HCT116 (cell line): ENCODE results near the gene PPTC7. TPM values are rescaled to one million over a fixed set of nuclear protein-coding genes. Genes with fewer than 3 reads are reported as not detected.
A peak's percentile ranks its signal among the peaks of the same experiment; 100 is the strongest.

Experiments used
- ATAC-seq: fragments of 200-7000 bp; cut with Tn5 transposase; 2 replicates; pipeline ENCODE4 v1.9.1; 2020; ENCODE audit warnings: mild to moderate bottlenecking, moderate library complexity
- BruUV-seq: library from RNA; stranded (reverse); fragments of 400-500 nt; replicated peaks from 2 replicates; lab custom pipeline; 2021; lab: Mats Ljungman, UMichigan
- CTCF ChIA-PET: fragments of 300-600 bp; sonication (Branson Sonifier 250); formaldehyde crosslinking; loops from one replicate; lab custom pipeline; 2021; ENCODE audit warnings: antibody characterized with exemption; lab: Charles Lee
- POLR2A ChIA-PET: fragments of 300-600, 350-600 bp; sonication (Branson Sonifier 250); formaldehyde crosslinking; loops from one replicate; lab custom pipeline; 2021; ENCODE audit warnings: antibody characterized with exemption; lab: Charles Lee
- RAD21 ChIA-PET, 2 experiments: fragments of 300-600 bp; sonication (Branson Sonifier 250); formaldehyde crosslinking; loops; one replicate each; lab custom pipeline; 2023; ENCODE audit warnings: low total read pairs in 2 of 2; ENCODE audit not compliant: uncharacterized antibody in 2 of 2, unreplicated experiment in 2 of 2, low non-redundant PET in 1 of 2; lab: Charles Lee
- DNase-seq: peaks from one replicate; pipeline ENCODE4 v3.0.0-alpha.2; 2010; ENCODE audit warnings: low read depth, low spot score
- H2AFZ ChIP-seq: fragments of 200-600 bp; shearing (Covaris generic), sonication (generic); 2 replicates; pipeline ENCODE4 v1.6.1; 2017; ENCODE audit warnings: low read depth, mixed run types, mixed read lengths, antibody characterized with exemption, low read length; ENCODE audit not compliant: poor library complexity, severe bottlenecking
- H3K27ac ChIP-seq: 2 replicates; pipeline ENCODE4 v1.5.1; 2012; ENCODE audit warnings: low read depth, low read length
- H3K27me3 ChIP-seq: fragments of 200-600 bp; sonication (generic); 2 replicates; pipeline ENCODE4 v1.6.1; 2016; ENCODE audit warnings: mixed run types, low read length, mixed read lengths; ENCODE audit not compliant: insufficient read depth
- H3K36me3 ChIP-seq, 2 experiments: fragments of 200-500 bp in 1 of 2; fragments of 200-600 bp in 1 of 2; sonication (Bioruptor generic) in 1 of 2; sonication (generic) in 1 of 2; 2 replicates each; pipeline versions ENCODE4 v1.5.1 to v1.6.1; 2014 to 2016; ENCODE audit warnings: low read length in 2 of 2, inconsistent platforms in 1 of 2, mixed read lengths in 1 of 2, mixed run types in 1 of 2; ENCODE audit not compliant: insufficient read depth in 2 of 2, control insufficient read depth in 1 of 2
- H3K4me1 ChIP-seq, 2 experiments: fragments of 200-600 bp in 1 of 2; sonication (generic) in 1 of 2; 2 replicates each; pipeline versions ENCODE4 v1.5.1 to v1.6.1; 2012 to 2017; ENCODE audit warnings: low read length in 2 of 2, inconsistent platforms in 1 of 2, mild to moderate bottlenecking in 1 of 2, mixed read lengths in 1 of 2, mixed run types in 1 of 2, moderate library complexity in 1 of 2; ENCODE audit not compliant: insufficient read depth in 2 of 2, control insufficient read depth in 1 of 2
- H3K4me2 ChIP-seq: fragments of 200-600 bp; sonication (generic); 2 replicates; pipeline ENCODE4 v1.6.1; 2017; ENCODE audit warnings: mixed run types, low read length, mixed read lengths
- H3K4me3 ChIP-seq, 2 experiments: fragments of 200-600 bp in 1 of 2; sonication (generic) in 1 of 2; replicated peaks in 1 of 2; 2 replicates each; pipeline ENCODE4 v1.5.1; 2011 to 2016; ENCODE audit warnings: low read length in 2 of 2, control low read depth in 1 of 2, low read depth in 1 of 2, mild to moderate bottlenecking in 1 of 2, mixed read lengths in 1 of 2, mixed run types in 1 of 2
- H3K79me2 ChIP-seq: fragments of 200-600 bp; sonication (generic); 2 replicates; pipeline ENCODE4 v1.6.1; 2017; ENCODE audit warnings: mild to moderate bottlenecking, mixed run types, low read length, moderate library complexity, mixed read lengths; ENCODE audit not compliant: insufficient read depth
- H3K9ac ChIP-seq: fragments of 200-600 bp; sonication (generic); 2 replicates; pipeline ENCODE4 v1.6.1; 2016; ENCODE audit warnings: low read length, mixed read lengths
- H3K9me2 ChIP-seq: fragments of 200-600 bp; sonication (generic), shearing (Covaris generic); 2 replicates; pipeline ENCODE4 v1.6.1; 2017; ENCODE audit warnings: mixed run types, mild to moderate bottlenecking, moderate library complexity; ENCODE audit not compliant: insufficient read depth
- H3K9me3 ChIP-seq, 2 experiments: fragments of 200-500 bp in 1 of 2; fragments of 200-600 bp in 1 of 2; sonication (Bioruptor generic) in 1 of 2; sonication (generic) in 1 of 2; 2 replicates each; pipeline ENCODE4 v1.6.1; 2014 to 2017; ENCODE audit warnings: low read length in 2 of 2, mixed read lengths in 2 of 2, inconsistent platforms in 1 of 2, low read depth in 1 of 2, mild to moderate bottlenecking in 1 of 2, mixed run types in 1 of 2, moderate library complexity in 1 of 2; ENCODE audit not compliant: control insufficient read depth in 1 of 2, insufficient read depth in 1 of 2
- H4K20me1 ChIP-seq: fragments of 200-600 bp; sonication (generic), shearing (Covaris generic); 2 replicates; pipeline ENCODE4 v1.6.1; 2017; ENCODE audit warnings: mixed run types, mild to moderate bottlenecking, moderate library complexity; ENCODE audit not compliant: insufficient read depth
- CBX3 ChIP-seq: IDR thresholded peaks from 2 replicates; pipeline ENCODE4 v1.6.1; 2012; ENCODE audit warnings: low read depth
- EGR1 ChIP-seq: IDR thresholded peaks from 2 replicates; pipeline ENCODE4 v1.6.1; 2012; ENCODE audit warnings: low read depth
- EZH2phosphoT487 ChIP-seq: fragments of 200-600 bp; IDR thresholded peaks from 2 replicates; pipeline ENCODE4 v1.6.1; 2018; ENCODE audit warnings: antibody characterized with exemption, borderline replicate concordance
- POLR2AphosphoS5 ChIP-seq: IDR thresholded peaks from 2 replicates; pipeline ENCODE4 v1.6.1; 2011; ENCODE audit warnings: mild to moderate bottlenecking, low read depth, low read length, moderate library complexity
- RAD21 ChIP-seq: IDR thresholded peaks from 2 replicates; pipeline ENCODE4 v1.6.1; 2012; ENCODE audit warnings: low read depth, mild to moderate bottlenecking
- SRF ChIP-seq: IDR thresholded peaks from 2 replicates; pipeline ENCODE4 v1.6.1; 2012; ENCODE audit warnings: low read depth
- YY1 ChIP-seq: IDR thresholded peaks from 2 replicates; pipeline ENCODE4 v1.6.1; 2011; ENCODE audit warnings: low read length, low read depth, moderate library complexity, mild to moderate bottlenecking; ENCODE audit not compliant: insufficient replicate concordance; ENCODE audit errors: extremely low read depth
- ZFX ChIP-seq: fragments of 450-650 bp; IDR thresholded peaks from 2 replicates; pipeline ENCODE4 v1.6.1; 2017
- ZNF274 ChIP-seq: fragments of 200-500 bp; sonication (Bioruptor generic); IDR thresholded peaks from 2 replicates; pipeline ENCODE4 v1.6.1; 2014; ENCODE audit warnings: mild to moderate bottlenecking, low read depth, low read length, inconsistent platforms
- intact Hi-C: fragments of 100-400 bp; cut with micrococcal nuclease; formaldehyde crosslinking; loops from 2 replicates; pipeline ENCODE4 v1.10.0; 2022
- total RNA-seq: library from RNA; stranded (reverse); gene quantifications from one replicate; pipeline ENCODE4 v1.2.1, GENCODE V29; 2021; ENCODE audit not compliant: unreplicated experiment
- TF ChIP-seq, protein P1 (sequence below): IDR thresholded peaks from 2 replicates; pipeline ENCODE4 v1.6.1; 2011; ENCODE audit warnings: mild to moderate bottlenecking, low read length, moderate library complexity; ENCODE audit not compliant: insufficient replicate concordance; ENCODE audit errors: extremely low read depth
- TF ChIP-seq, protein P2 (sequence below): IDR thresholded peaks from 2 replicates; pipeline ENCODE4 v1.6.1; 2012
- TF ChIP-seq, protein P3 (sequence below), 3 experiments: fragments of 200-600 bp in 1 of 3; sonication (generic) in 1 of 3; IDR thresholded peaks in 2 of 3; conservative IDR thresholded peaks in 1 of 3; 2 replicates each; pipeline ENCODE4 v1.5.1; 2012 to 2017; ENCODE audit warnings: low read depth in 2 of 3, low read length in 2 of 3, antibody characterized with exemption in 1 of 3, borderline replicate concordance in 1 of 3, control low read depth in 1 of 3, mild to moderate bottlenecking in 1 of 3, mixed read lengths in 1 of 3, mixed run types in 1 of 3, moderate library complexity in 1 of 3; ENCODE audit not compliant: insufficient read depth in 1 of 3
- TF ChIP-seq, protein P4 (sequence below): IDR thresholded peaks from 2 replicates; pipeline ENCODE4 v1.6.1; 2012

Gene PPTC7
- total RNA-seq, 1 experiment from 2014 or later: 25.2 TPM

DNA sequence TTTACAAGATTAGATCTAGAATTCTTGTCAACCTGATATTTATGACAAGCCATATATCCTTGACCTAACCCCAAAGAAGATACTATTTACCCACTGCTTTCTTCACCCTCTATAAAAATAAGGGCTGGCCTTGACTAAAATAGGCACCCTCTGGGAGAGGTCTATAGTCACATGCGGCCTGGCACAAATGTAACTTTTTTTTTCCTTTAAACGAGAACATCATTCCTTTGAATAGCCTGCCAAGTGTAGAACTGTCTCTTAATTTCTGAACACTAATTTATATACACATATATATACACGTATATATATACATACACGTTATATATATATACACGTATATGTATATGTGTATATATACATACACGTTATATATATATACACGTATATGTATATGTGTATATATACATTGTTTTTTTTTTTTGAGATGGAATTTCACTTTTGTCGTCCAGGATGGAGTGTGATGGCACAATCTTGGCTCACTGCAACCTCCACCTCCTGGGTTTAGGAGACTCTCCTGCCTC, 18.6 kb downstream of the PPTC7 start:
- intact Hi-C loops: no loop called here
- no peaks in the 10 kb centered on the region for H3K27me3 ChIP-seq
- peaks cover 0 to 3% of the 10 kb centered on the region in 2 experiments; a peak in 1 of 4 replicates for H3K36me3 ChIP-seq
- POLR2A ChIA-PET: interaction anchor here (0.6 kb wide), 1 partner anchor 131 kb away, joined by 4 read pairs; no protein-coding TSS in a partner anchor
- peaks cover 0 to 4% of the 10 kb centered on the region in 2 experiments; a peak in 1 of 4 replicates for H3K9me3 ChIP-seq
- H3K4me1 ChIP-seq: peaks cover 2 to 38% of the 10 kb centered on the region in 2 experiments; a peak in 2 of 4 replicates
- RAD21 ChIA-PET: no interaction called here
- H3K9ac ChIP-seq: no peak overlapping the region
- H3K27ac ChIP-seq: no peak overlapping the region
- no peak for ATAC-seq
- peaks cover 11% of the 10 kb centered on the region; the same call in 1 of the 2 replicates for H4K20me1 ChIP-seq
- H3K79me2 ChIP-seq: peaks cover 99% of the 10 kb centered on the region
- BruUV-seq: no TSS peak
- no peak overlapping the region for H2AFZ ChIP-seq
- H3K9me2 ChIP-seq: no peaks in the 10 kb centered on the region
- no peak for TF ChIP-seq CBX3
- TF ChIP-seq RAD21: no peak
- TF ChIP-seq, protein P1, sequence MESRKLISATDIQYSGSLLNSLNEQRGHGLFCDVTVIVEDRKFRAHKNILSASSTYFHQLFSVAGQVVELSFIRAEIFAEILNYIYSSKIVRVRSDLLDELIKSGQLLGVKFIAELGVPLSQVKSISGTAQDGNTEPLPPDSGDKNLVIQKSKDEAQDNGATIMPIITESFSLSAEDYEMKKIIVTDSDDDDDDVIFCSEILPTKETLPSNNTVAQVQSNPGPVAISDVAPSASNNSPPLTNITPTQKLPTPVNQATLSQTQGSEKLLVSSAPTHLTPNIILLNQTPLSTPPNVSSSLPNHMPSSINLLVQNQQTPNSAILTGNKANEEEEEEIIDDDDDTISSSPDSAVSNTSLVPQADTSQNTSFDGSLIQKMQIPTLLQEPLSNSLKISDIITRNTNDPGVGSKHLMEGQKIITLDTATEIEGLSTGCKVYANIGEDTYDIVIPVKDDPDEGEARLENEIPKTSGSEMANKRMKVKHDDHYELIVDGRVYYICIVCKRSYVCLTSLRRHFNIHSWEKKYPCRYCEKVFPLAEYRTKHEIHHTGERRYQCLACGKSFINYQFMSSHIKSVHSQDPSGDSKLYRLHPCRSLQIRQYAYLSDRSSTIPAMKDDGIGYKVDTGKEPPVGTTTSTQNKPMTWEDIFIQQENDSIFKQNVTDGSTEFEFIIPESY: no peak
- no peak for TF ChIP-seq ZNF274
- TF ChIP-seq, protein P2, sequence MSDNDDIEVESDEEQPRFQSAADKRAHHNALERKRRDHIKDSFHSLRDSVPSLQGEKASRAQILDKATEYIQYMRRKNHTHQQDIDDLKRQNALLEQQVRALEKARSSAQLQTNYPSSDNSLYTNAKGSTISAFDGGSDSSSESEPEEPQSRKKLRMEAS: no peak
- TF ChIP-seq POLR2AphosphoS5: no peak
- TF ChIP-seq SRF: no peak
- TF ChIP-seq, protein P3, sequence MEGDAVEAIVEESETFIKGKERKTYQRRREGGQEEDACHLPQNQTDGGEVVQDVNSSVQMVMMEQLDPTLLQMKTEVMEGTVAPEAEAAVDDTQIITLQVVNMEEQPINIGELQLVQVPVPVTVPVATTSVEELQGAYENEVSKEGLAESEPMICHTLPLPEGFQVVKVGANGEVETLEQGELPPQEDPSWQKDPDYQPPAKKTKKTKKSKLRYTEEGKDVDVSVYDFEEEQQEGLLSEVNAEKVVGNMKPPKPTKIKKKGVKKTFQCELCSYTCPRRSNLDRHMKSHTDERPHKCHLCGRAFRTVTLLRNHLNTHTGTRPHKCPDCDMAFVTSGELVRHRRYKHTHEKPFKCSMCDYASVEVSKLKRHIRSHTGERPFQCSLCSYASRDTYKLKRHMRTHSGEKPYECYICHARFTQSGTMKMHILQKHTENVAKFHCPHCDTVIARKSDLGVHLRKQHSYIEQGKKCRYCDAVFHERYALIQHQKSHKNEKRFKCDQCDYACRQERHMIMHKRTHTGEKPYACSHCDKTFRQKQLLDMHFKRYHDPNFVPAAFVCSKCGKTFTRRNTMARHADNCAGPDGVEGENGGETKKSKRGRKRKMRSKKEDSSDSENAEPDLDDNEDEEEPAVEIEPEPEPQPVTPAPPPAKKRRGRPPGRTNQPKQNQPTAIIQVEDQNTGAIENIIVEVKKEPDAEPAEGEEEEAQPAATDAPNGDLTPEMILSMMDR (IDR thresholded peaks at IDR 0.05 in 2 of 3, conservative IDR thresholded peaks at IDR 0.05 in 1 of 3; ENCODE audit: borderline replicate concordance in 1 of 3, insufficient read depth in 1 of 3, low read depth in 2 of 3, low read length in 2 of 3): no peak
- TF ChIP-seq, protein P4, sequence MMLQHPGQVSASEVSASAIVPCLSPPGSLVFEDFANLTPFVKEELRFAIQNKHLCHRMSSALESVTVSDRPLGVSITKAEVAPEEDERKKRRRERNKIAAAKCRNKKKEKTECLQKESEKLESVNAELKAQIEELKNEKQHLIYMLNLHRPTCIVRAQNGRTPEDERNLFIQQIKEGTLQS: no peak
- TF ChIP-seq ZFX: no peak
- no peak for TF ChIP-seq YY1
- TF ChIP-seq EZH2phosphoT487: no peak
- TF ChIP-seq EGR1: no peak
- H3K4me2 ChIP-seq: peak overlapping the region; percentile 24; the same call in 1 of the 2 replicates
- DNase-seq: no peak
- no peak overlapping the region for H3K4me3 ChIP-seq
- CTCF ChIA-PET: no interaction called here
